Vagina (tissue), 2 donors: ENCODE data around the gene ZNF709.

Experiments
- POLR2A ChIP-seq, 2 donors: fragments of 450-650 bp; IDR thresholded peaks; one replicate each; pipeline ENCODE4 v1.6.1; 2017; ENCODE audit warnings: antibody characterized with exemption in 2 of 2, mild to moderate bottlenecking in 2 of 2, moderate library complexity in 2 of 2
- TF ChIP-seq, protein P1 (sequence below), 3 experiments: fragments of 450-650 bp in 2 of 3; fragments of 200-600 bp in 1 of 3; sonication (generic) in 1 of 3; IDR thresholded peaks; one replicate each; pipeline ENCODE4 v1.5.1; 2017 to 2019; ENCODE audit warnings: antibody characterized with exemption in 3 of 3, mild to moderate bottlenecking in 2 of 3, moderate library complexity in 2 of 3

DNA sequence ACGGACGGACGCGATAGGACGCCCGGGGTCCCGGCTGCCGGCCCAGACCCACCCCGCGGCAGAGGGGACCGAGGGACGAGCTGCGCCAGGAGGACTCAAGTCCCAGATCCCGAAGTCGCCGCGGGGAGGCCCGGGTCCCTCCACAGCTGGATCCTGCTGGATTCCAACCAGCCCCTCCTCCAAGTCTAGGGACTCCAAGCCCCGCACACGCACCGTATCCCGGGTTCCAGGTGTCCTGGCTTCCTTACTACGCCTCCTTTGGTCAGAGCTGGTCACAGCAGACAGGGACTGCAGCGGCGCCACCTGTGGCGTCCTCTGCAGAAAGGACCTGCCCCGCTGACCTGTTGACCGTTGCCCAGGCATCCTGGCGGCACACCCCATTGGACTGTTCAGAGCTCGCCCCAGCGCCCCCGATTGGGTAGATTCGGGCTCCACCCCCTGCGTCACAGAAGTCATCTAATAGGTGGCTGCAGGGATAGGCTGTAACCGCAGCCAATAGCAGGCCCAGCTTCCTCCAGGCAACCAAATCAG is 29.0 kb upstream of the ZNF709 start:
- no peak for TF ChIP-seq POLR2A (IDR thresholded peaks at IDR 0.05)
- TF ChIP-seq, protein P1, sequence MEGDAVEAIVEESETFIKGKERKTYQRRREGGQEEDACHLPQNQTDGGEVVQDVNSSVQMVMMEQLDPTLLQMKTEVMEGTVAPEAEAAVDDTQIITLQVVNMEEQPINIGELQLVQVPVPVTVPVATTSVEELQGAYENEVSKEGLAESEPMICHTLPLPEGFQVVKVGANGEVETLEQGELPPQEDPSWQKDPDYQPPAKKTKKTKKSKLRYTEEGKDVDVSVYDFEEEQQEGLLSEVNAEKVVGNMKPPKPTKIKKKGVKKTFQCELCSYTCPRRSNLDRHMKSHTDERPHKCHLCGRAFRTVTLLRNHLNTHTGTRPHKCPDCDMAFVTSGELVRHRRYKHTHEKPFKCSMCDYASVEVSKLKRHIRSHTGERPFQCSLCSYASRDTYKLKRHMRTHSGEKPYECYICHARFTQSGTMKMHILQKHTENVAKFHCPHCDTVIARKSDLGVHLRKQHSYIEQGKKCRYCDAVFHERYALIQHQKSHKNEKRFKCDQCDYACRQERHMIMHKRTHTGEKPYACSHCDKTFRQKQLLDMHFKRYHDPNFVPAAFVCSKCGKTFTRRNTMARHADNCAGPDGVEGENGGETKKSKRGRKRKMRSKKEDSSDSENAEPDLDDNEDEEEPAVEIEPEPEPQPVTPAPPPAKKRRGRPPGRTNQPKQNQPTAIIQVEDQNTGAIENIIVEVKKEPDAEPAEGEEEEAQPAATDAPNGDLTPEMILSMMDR (IDR thresholded peaks at IDR 0.05) = no peak
